ENCODE results near the gene CAMK2B.

CAMK2B gene

DNA sequence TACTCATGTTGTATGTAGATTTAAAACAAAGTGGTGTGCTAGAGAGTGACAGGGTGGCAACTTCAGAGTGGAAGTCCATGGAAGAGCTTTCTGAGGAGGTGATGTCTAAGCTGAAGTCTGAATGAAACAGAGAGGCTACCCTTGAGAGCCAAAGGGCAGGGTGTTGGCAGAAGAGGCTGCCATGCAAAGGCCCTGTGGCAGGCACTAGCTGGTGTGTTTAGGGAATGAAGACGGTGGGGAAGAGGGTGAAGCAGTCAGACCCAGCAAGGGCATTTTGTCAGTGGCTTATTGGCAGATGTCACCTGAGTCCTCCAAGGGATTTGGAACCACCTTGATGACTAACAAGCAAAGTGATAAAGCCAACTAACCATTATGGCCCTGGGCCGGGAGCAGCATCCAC is 3.7 kb upstream of the CAMK2B start:
- Histone ChIP-seq H3K27me3 (replicated peaks) (peaks cover 24% of the 10 kb centered on the region), H3K4me3 (ENCODE audit: low read depth, low read length) (no peak overlapping the region), H3K27ac (no peak overlapping the region), H3K36me3 (replicated peaks) (no peaks in the 10 kb centered on the region)
- in situ Hi-C loops (cut with HindIII; ENCODE audit: low pct_ligation_motif_present, low sequenced_read_pairs) = no loop called here
- TF ChIP-seq, protein P1, sequence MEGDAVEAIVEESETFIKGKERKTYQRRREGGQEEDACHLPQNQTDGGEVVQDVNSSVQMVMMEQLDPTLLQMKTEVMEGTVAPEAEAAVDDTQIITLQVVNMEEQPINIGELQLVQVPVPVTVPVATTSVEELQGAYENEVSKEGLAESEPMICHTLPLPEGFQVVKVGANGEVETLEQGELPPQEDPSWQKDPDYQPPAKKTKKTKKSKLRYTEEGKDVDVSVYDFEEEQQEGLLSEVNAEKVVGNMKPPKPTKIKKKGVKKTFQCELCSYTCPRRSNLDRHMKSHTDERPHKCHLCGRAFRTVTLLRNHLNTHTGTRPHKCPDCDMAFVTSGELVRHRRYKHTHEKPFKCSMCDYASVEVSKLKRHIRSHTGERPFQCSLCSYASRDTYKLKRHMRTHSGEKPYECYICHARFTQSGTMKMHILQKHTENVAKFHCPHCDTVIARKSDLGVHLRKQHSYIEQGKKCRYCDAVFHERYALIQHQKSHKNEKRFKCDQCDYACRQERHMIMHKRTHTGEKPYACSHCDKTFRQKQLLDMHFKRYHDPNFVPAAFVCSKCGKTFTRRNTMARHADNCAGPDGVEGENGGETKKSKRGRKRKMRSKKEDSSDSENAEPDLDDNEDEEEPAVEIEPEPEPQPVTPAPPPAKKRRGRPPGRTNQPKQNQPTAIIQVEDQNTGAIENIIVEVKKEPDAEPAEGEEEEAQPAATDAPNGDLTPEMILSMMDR (IDR thresholded peaks at IDR 0.05; ENCODE audit: low read depth, low read length, missing control alignments) = no peak
- no peak for DNase-seq

- TF ChIP-seq, protein P1 (IDR thresholded peaks at IDR 0.05; ENCODE audit: low read depth, low read length, missing control alignments) = no peak
- in situ Hi-C loops (cut with HindIII; ENCODE audit: low pct_ligation_motif_present, low sequenced_read_pairs) = no loop called here
- peaks cover 25% of the 10 kb centered on the region for H3K27me3 ChIP-seq (replicated peaks)
- no peak overlapping the region for H3K4me3 ChIP-seq (ENCODE audit: low read depth, low read length)
- H3K27ac ChIP-seq = no peak overlapping the region
- no peaks in the 10 kb centered on the region for H3K36me3 ChIP-seq (replicated peaks)
- no peak for DNase-seq
Measured at GRCh38 chr7:44327981-44328380, 2.6 kb upstream of the CAMK2B start.

GRCh38 chr7:44326261-44327125 is 1.1 kb upstream of the CAMK2B start:
- in situ Hi-C loops (cut with HindIII; ENCODE audit: low pct_ligation_motif_present, low sequenced_read_pairs) = no loop called here
- Histone ChIP-seq H3K27me3 (replicated peaks) (peaks cover 25% of the 10 kb centered on the region), H3K36me3 (replicated peaks) (no peaks in the 10 kb centered on the region), H3K4me3 (ENCODE audit: low read depth, low read length) (no peak overlapping the region), H3K27ac (no peak overlapping the region)
- no peak for DNase-seq
- TF ChIP-seq, protein P1 (IDR thresholded peaks at IDR 0.05; ENCODE audit: low read depth, low read length, missing control alignments) = no peak

DNA sequence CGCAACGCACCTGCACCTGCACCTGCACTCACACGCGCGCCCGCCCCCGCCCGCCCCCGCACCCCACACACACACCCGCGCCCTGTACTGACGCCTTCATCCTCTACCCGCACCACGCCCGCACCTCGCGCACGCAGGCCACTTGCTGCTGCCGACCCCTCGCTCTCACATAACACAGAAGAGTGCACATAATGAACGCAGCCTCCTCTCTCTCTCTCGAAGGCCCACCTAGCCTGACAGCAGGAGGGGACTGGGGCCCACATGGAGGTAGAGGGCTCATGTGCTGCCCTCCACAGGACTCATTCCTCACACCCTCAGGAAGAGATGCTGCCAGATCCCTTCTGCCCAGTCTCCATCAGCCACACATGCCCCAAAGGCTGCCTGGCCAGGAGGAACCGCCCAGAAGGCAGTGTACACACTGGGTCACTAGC is 432 bp upstream of the CAMK2B start:
- Histone ChIP-seq H3K4me3 (ENCODE audit: low read depth, low read length) (no peak overlapping the region), H3K36me3 (replicated peaks) (no peaks in the 10 kb centered on the region), H3K27ac (no peak overlapping the region), H3K27me3 (replicated peaks) (peaks cover 25% of the 10 kb centered on the region)
- TF ChIP-seq, protein P1 (IDR thresholded peaks at IDR 0.05; ENCODE audit: low read depth, low read length, missing control alignments) = no peak
- in situ Hi-C loops (cut with HindIII; ENCODE audit: low pct_ligation_motif_present, low sequenced_read_pairs) = no loop called here
- DNase-seq = no peak

GRCh38 chr7:44324481-44325200 is 753 bp downstream of the CAMK2B start:
- peaks cover 25% of the 10 kb centered on the region for H3K27me3 ChIP-seq (replicated peaks)
- no peak overlapping the region for H3K27ac ChIP-seq
- no peaks in the 10 kb centered on the region for H3K36me3 ChIP-seq (replicated peaks)
- no peak overlapping the region for H3K4me3 ChIP-seq (ENCODE audit: low read depth, low read length)
- TF ChIP-seq, protein P1 (IDR thresholded peaks at IDR 0.05; ENCODE audit: low read depth, low read length, missing control alignments) = no peak
- DNase-seq = no peak
- in situ Hi-C loops (cut with HindIII; ENCODE audit: low pct_ligation_motif_present, low sequenced_read_pairs) = no loop called here

All from brain microvascular endothelial cell (primary cell).